HEK293 (cell line): ENCODE measurements around the gene C12orf57.
A peak's percentile ranks its signal among the peaks of the same experiment; 100 is the strongest.

ENCODE experiments used
- ATF2 ChIP-seq: fragments of 450-650 bp; formaldehyde crosslinking; IDR thresholded peaks from 2 replicates; pipeline ENCODE4 v1.5.1; 2016; ENCODE audit warnings: missing biosample characterization, missing genetic modification characterization, low read depth
- BCL11A ChIP-seq: fragments of 450-650 bp; formaldehyde crosslinking; IDR thresholded peaks from 2 replicates; pipeline ENCODE4 v1.5.1; 2016; ENCODE audit warnings: low read depth, missing biosample characterization, missing genetic modification characterization
- BCL6B ChIP-seq: fragments of 450-650 bp; formaldehyde crosslinking; IDR thresholded peaks from 2 replicates; pipeline ENCODE4 v1.5.1; 2017; ENCODE audit warnings: missing biosample characterization, missing genetic modification characterization
- CTCF ChIP-seq: fragments of 450-650 bp; formaldehyde crosslinking; IDR thresholded peaks from 2 replicates; pipeline ENCODE4 v1.5.1; 2016; ENCODE audit warnings: missing biosample characterization, missing genetic modification characterization
- GFI1B ChIP-seq: fragments of 450-650 bp; formaldehyde crosslinking; IDR thresholded peaks from 2 replicates; pipeline ENCODE4 v1.5.1; 2016; ENCODE audit warnings: missing biosample characterization, missing genetic modification characterization
- ZBTB10 ChIP-seq: fragments of 450-650 bp; formaldehyde crosslinking; IDR thresholded peaks from 2 replicates; pipeline ENCODE4 v1.5.1; 2016; ENCODE audit warnings: missing biosample characterization, missing genetic modification characterization
- ZBTB11 ChIP-seq: fragments of 450-650 bp; formaldehyde crosslinking; conservative IDR thresholded peaks from 2 replicates; pipeline ENCODE4 v1.5.1; 2016; ENCODE audit warnings: low read depth, missing biosample characterization, missing genetic modification characterization
- ZBTB17 ChIP-seq: fragments of 450-650 bp; formaldehyde crosslinking; IDR thresholded peaks from 2 replicates; pipeline ENCODE4 v1.5.1; 2016; ENCODE audit warnings: missing biosample characterization, missing genetic modification characterization
- ZBTB8A ChIP-seq: fragments of 450-650 bp; formaldehyde crosslinking; IDR thresholded peaks from 2 replicates; pipeline ENCODE4 v1.5.1; 2016; ENCODE audit warnings: missing biosample characterization, missing genetic modification characterization
- ZIC2 ChIP-seq: fragments of 450-650 bp; formaldehyde crosslinking; IDR thresholded peaks from 2 replicates; pipeline ENCODE4 v1.5.1; 2016; ENCODE audit warnings: missing biosample characterization, missing genetic modification characterization
- ZNF140 ChIP-seq: fragments of 450-650 bp; formaldehyde crosslinking; IDR thresholded peaks from 2 replicates; pipeline ENCODE4 v1.5.1; 2016; ENCODE audit warnings: missing biosample characterization, missing genetic modification characterization
- ZNF2 ChIP-seq: fragments of 450-650 bp; formaldehyde crosslinking; IDR thresholded peaks from 2 replicates; pipeline ENCODE4 v1.5.1; 2016; ENCODE audit warnings: missing biosample characterization, missing genetic modification characterization
- ZNF211 ChIP-seq: fragments of 450-650 bp; formaldehyde crosslinking; IDR thresholded peaks from 2 replicates; pipeline ENCODE4 v1.5.1; 2016; ENCODE audit warnings: low read depth, missing biosample characterization, missing genetic modification characterization
- ZNF350 ChIP-seq: fragments of 450-650 bp; formaldehyde crosslinking; IDR thresholded peaks from 2 replicates; pipeline ENCODE4 v1.5.0; 2017; ENCODE audit warnings: missing biosample characterization, mild to moderate bottlenecking, missing genetic modification characterization
- ZNF362 ChIP-seq: fragments of 450-650 bp; formaldehyde crosslinking; IDR thresholded peaks from 2 replicates; pipeline ENCODE4 v1.5.1; 2016; ENCODE audit warnings: missing biosample characterization, missing genetic modification characterization
- ZNF426 ChIP-seq: fragments of 450-650 bp; formaldehyde crosslinking; IDR thresholded peaks from 2 replicates; pipeline ENCODE4 v1.5.1; 2017; ENCODE audit warnings: missing biosample characterization, missing genetic modification characterization, mild to moderate bottlenecking, inconsistent platforms, moderate library complexity
- ZNF473 ChIP-seq: fragments of 450-650 bp; formaldehyde crosslinking; IDR thresholded peaks from 2 replicates; pipeline ENCODE4 v1.5.1; 2017; ENCODE audit warnings: missing biosample characterization, missing genetic modification characterization
- ZNF654 ChIP-seq: fragments of 450-650 bp; formaldehyde crosslinking; IDR thresholded peaks from 2 replicates; pipeline ENCODE4 v1.5.1; 2016; ENCODE audit warnings: low read depth, missing biosample characterization, missing genetic modification characterization
- ZNF664 ChIP-seq: fragments of 450-650 bp; formaldehyde crosslinking; IDR thresholded peaks from 2 replicates; pipeline ENCODE4 v1.5.1; 2016; ENCODE audit warnings: missing biosample characterization, missing genetic modification characterization
- ZNF701 ChIP-seq: fragments of 450-650 bp; formaldehyde crosslinking; IDR thresholded peaks from 2 replicates; pipeline ENCODE4 v1.5.1; 2016; ENCODE audit warnings: missing biosample characterization, missing genetic modification characterization
- ZNF76 ChIP-seq: fragments of 450-650 bp; formaldehyde crosslinking; IDR thresholded peaks from 2 replicates; pipeline ENCODE4; 2016; ENCODE audit warnings: low read depth, missing biosample characterization, missing genetic modification characterization, borderline replicate concordance
- ZNF785 ChIP-seq: fragments of 450-650 bp; formaldehyde crosslinking; IDR thresholded peaks from 2 replicates; pipeline ENCODE4 v1.5.1; 2016; ENCODE audit warnings: missing biosample characterization, missing genetic modification characterization
- ZNF792 ChIP-seq: fragments of 450-650 bp; formaldehyde crosslinking; IDR thresholded peaks from 2 replicates; pipeline ENCODE4 v1.5.1; 2016; ENCODE audit warnings: missing biosample characterization, missing genetic modification characterization
- ZSCAN18 ChIP-seq: fragments of 450-650 bp; formaldehyde crosslinking; IDR thresholded peaks from 2 replicates; pipeline ENCODE4 v1.5.1; 2016; ENCODE audit warnings: missing biosample characterization, missing genetic modification characterization

Gene C12orf57

GRCh38 chr12:6899837-6900519 lies 43.8 kb upstream of the C12orf57 start (continued):
- TF ChIP-seq ZNF350 (no peak), GFI1B (tag by site-specific recombination) (no peak), ATF2 (tag by site-specific recombination) (no peak), ZNF2 (tag by site-specific recombination) (no peak), ZNF76 (no peak), ZNF701 (tag by site-specific recombination) (no peak), ZNF211 (tag by site-specific recombination) (no peak), ZNF792 (tag by site-specific recombination) (no peak), ZNF140 (tag by site-specific recombination) (no peak), BCL11A (no peak), BCL6B (no peak), ZNF362 (0 out of 2 replicates have a peak, but pooled peaks have one; percentile 45), ZBTB17 (peak; percentile 58), ZNF654 (tag by site-specific recombination) (no peak), CTCF (tag by site-specific recombination) (no peak), ZNF473 (tag by site-specific recombination) (no peak), ZNF426 (no peak), ZBTB10 (no peak), ZIC2 (peak; percentile 22; the same call in 1 of the 2 replicates), ZNF664 (tag by site-specific recombination) (no peak), ZSCAN18 (tag by site-specific recombination) (no peak), ZNF785 (tag by site-specific recombination) (no peak), ZBTB8A (tag by site-specific recombination) (0 out of 2 replicates have a peak, but pooled peaks have one; percentile 24), ZBTB11 (tag by site-specific recombination) (no peak)
